Measurements from ENCODE around the gene TSPAN10.

DNA sequence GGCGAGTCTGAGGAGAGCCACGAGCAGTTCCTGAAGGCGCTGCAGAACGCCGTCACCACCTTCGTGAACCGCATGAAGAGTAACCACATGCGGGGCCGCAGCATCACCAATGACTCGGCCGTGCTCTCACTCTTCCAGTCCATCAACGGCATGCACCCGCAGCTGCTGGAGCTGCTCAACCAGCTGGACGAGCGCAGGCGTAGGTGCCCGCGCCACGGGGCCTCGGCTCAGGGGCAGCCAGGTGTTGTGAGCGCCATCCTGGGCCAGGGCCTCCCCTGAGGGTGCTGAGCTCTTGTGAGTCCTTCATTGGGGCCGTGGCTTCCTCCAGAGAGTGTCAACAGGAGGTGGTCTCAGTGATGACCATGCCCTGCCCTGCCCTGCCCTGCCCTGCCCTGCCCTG, 58.8 kb downstream of the TSPAN10 start:
- TF ChIP-seq POLR2AphosphoS5 (IDR thresholded peaks at IDR 0.05; ENCODE audit: borderline replicate concordance, low read depth, low read length) (no peak), EZH2 (IDR thresholded peaks at IDR 0.05) (no peak), FOXP2 (optimal IDR thresholded peaks at IDR 0.05; ENCODE audit: control extremely low read depth, extremely low read length, insufficient read depth) (no peak)

Measured in SK-N-MC (cell line).